GM21447 (cell line): ENCODE measurements around the gene DOCK4.

Source experiments
- ATAC-seq: cut with Tn5 transposase; IDR thresholded peaks from one replicate; pipeline ENCODE4 v1.9.1; 2021; ENCODE audit not compliant: unreplicated experiment

DOCK4 gene

GRCh38 chr7:112215787-112216186 is 9.6 kb upstream of the DOCK4 start:
- ATAC-seq: no peak

GRCh38 chr7:112214883-112215282 is 8.7 kb upstream of the DOCK4 start:
- no peak for ATAC-seq

GRCh38 chr7:112214268-112214667 is 8.1 kb upstream of the DOCK4 start:
- no peak for ATAC-seq

GRCh38 chr7:112213735-112214134 is 7.5 kb upstream of the DOCK4 start:
- no peak for ATAC-seq

- no peak for ATAC-seq
Observed at GRCh38 chr7:112212571-112212970, 6.4 kb upstream of the DOCK4 start.

- ATAC-seq: no peak
Observed at GRCh38 chr7:112211348-112211907, 5.2 kb upstream of the DOCK4 start.

- ATAC-seq: no peak
Observed at GRCh38 chr7:112207765-112208164, 1.6 kb upstream of the DOCK4 start.

GRCh38 chr7:112206991-112207592 is 893 bp upstream of the DOCK4 start:
- ATAC-seq: no peak

GRCh38 chr7:112205343-112206237 is 609 bp downstream of the DOCK4 start:
- ATAC-seq: peak; percentile 5

GRCh38 chr7:112204499-112205342 is 1.5 kb downstream of the DOCK4 start:
- ATAC-seq: no peak

- no peak for ATAC-seq
Observed at GRCh38 chr7:112203365-112203739, 2.8 kb downstream of the DOCK4 start.

- no peak for ATAC-seq
Observed at GRCh38 chr7:112202816-112203215, 3.4 kb downstream of the DOCK4 start.

- ATAC-seq: no peak
Observed at GRCh38 chr7:112201839-112202238, 4.4 kb downstream of the DOCK4 start.

- ATAC-seq: no peak
Observed at GRCh38 chr7:112201411-112201810, 4.8 kb downstream of the DOCK4 start.

GRCh38 chr7:112199672-112200071 is 6.5 kb downstream of the DOCK4 start:
- no peak for ATAC-seq

GRCh38 chr7:112199035-112199655 is 7.1 kb downstream of the DOCK4 start:
- ATAC-seq: no peak

GRCh38 chr7:112197322-112197721 is 8.9 kb downstream of the DOCK4 start:
- no peak for ATAC-seq

- ATAC-seq: no peak
Observed at GRCh38 chr7:112195717-112196116, 10.5 kb downstream of the DOCK4 start.

- ATAC-seq: no peak
Observed at GRCh38 chr7:112193915-112194502, 12.2 kb downstream of the DOCK4 start.
